Lower leg skin (tissue), 3 donors: ENCODE data around the gene MCCD1.
A peak's percentile ranks its signal among the peaks of the same experiment; 100 is the strongest.

ENCODE experiments used
- POLR2A ChIP-seq, 2 donors: fragments of 450-650 bp; IDR thresholded peaks; one replicate each; pipeline ENCODE4 v1.6.1; 2016 to 2017; ENCODE audit warnings: antibody characterized with exemption in 2 of 2, mild to moderate bottlenecking in 1 of 2, moderate library complexity in 1 of 2
- TF ChIP-seq, protein P1 (sequence below), 3 donors: fragments of 450-650 bp; IDR thresholded peaks; one replicate each; pipeline ENCODE4 v1.5.1; 2016; ENCODE audit warnings: antibody characterized with exemption in 3 of 3, mild to moderate bottlenecking in 3 of 3, moderate library complexity in 2 of 3

- TF ChIP-seq, protein P1, sequence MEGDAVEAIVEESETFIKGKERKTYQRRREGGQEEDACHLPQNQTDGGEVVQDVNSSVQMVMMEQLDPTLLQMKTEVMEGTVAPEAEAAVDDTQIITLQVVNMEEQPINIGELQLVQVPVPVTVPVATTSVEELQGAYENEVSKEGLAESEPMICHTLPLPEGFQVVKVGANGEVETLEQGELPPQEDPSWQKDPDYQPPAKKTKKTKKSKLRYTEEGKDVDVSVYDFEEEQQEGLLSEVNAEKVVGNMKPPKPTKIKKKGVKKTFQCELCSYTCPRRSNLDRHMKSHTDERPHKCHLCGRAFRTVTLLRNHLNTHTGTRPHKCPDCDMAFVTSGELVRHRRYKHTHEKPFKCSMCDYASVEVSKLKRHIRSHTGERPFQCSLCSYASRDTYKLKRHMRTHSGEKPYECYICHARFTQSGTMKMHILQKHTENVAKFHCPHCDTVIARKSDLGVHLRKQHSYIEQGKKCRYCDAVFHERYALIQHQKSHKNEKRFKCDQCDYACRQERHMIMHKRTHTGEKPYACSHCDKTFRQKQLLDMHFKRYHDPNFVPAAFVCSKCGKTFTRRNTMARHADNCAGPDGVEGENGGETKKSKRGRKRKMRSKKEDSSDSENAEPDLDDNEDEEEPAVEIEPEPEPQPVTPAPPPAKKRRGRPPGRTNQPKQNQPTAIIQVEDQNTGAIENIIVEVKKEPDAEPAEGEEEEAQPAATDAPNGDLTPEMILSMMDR (IDR thresholded peaks at IDR 0.05), result peak in 1 of 3 donors; percentile 97
- no peak for TF ChIP-seq POLR2A (IDR thresholded peaks at IDR 0.05)
These were observed 17.7 kb downstream of the MCCD1 start, which contains the start of gene ATP6V1G2 for GRCh38 chr6:31546339-31546957.
